ENCODE data around the gene HSPD1. TPM values are rescaled to one million over a fixed set of nuclear protein-coding genes. Genes with fewer than 3 reads are reported as not detected.

The HSPD1 gene
- total RNA-seq, 1 experiment from 2014 or later: 995 TPM

DNA sequence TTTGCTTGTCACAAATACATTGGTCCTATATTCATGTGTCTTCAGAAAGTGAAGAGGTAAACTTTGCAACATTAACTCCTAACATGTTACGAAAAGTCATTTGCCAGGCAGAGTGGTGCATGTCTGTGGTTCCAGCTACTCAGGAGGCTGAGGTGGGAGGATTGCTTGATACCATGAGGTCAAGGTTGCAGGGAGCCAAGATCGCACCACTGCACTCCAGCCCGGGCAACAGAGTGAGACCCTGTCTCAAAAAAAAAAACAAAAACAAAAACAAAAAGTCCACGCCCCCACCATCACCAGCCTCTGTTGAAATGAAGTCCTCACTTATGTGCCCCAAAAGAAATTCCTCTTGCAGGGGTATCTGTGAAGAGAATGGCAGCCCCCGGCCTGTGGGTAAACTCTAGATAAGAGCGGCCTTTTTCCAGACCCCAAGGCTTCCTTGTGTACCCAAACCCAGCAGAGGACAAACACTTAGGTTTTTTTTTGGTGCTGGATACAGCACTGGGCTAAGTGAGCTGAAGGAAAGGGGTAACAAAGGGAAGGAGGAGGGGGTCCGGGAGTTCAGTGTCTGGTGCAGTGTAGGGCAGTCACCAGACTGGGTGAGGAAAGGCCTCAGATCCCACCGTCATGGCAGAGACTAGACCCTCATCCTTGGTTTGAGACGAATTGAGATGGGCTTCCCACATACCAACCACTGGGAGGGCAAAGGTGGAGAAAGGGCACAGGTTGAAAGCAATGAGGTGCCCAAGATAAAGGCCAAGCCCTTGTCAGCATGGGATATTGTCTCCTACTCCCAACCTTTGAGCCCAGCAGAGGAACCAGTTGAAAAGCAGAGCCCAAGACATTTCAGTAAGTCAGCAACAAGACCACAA is 19.2 kb downstream of the HSPD1 start:
- BruUV-seq (replicated peaks): no TSS peak
- no peak overlapping the region for H3K27ac ChIP-seq (ENCODE audit: low read depth, low read length)
- H3K9ac ChIP-seq (ENCODE audit: low read length): no peak overlapping the region
- no peaks in the 10 kb centered on the region for H3K27me3 ChIP-seq (ENCODE audit: insufficient read depth, low read length)
- no peak for ATAC-seq
- H3K9me2 ChIP-seq (ENCODE audit: insufficient read depth): no peaks in the 10 kb centered on the region
- H4K20me1 ChIP-seq (ENCODE audit: insufficient read depth): no peaks in the 10 kb centered on the region; the same call in 1 of the 2 replicates
- no peaks in the 10 kb centered on the region for H3K4me1 ChIP-seq (ENCODE audit: control insufficient read depth in 1 of 2, insufficient read depth in 2 of 2, low read length in 2 of 2)
- peaks cover 0 to 12% of the 10 kb centered on the region in 2 experiments; a peak in 2 of 4 replicates for H3K36me3 ChIP-seq (ENCODE audit: control insufficient read depth in 1 of 2, insufficient read depth in 2 of 2, low read length in 2 of 2)
- RAD21 ChIA-PET (ENCODE audit: low non-redundant PET in 1 of 2, low total read pairs in 2 of 2, uncharacterized antibody in 2 of 2, unreplicated experiment in 2 of 2): no interaction called here
- no peak overlapping the region for H2AFZ ChIP-seq (ENCODE audit: low read depth, low read length, poor library complexity, severe bottlenecking)
- POLR2A ChIA-PET: no interaction called here
- no peak overlapping the region for H3K4me2 ChIP-seq (ENCODE audit: low read length)
- no peaks in the 10 kb centered on the region for H3K9me3 ChIP-seq (ENCODE audit: control insufficient read depth in 1 of 2, insufficient read depth in 1 of 2, low read depth in 1 of 2, low read length in 2 of 2)
- intact Hi-C loops (cut with micrococcal nuclease): no loop called here
- no peak overlapping the region for H3K4me3 ChIP-seq (replicated peaks in 1 of 2; ENCODE audit: low read depth in 1 of 2, low read length in 2 of 2)
- no peak for DNase-seq (ENCODE audit: low read depth, low spot score)
- TF ChIP-seq POLR2AphosphoS5 (IDR thresholded peaks at IDR 0.05; ENCODE audit: low read depth, low read length) (no peak), FOSL1 (IDR thresholded peaks at IDR 0.05; ENCODE audit: low read depth) (no peak), ZFX (IDR thresholded peaks at IDR 0.05) (no peak), CBX3 (IDR thresholded peaks at IDR 0.05; ENCODE audit: low read depth) (no peak), EGR1 (IDR thresholded peaks at IDR 0.05; ENCODE audit: low read depth) (no peak), TCF7L2 (IDR thresholded peaks at IDR 0.05; ENCODE audit: borderline replicate concordance, extremely low read depth, insufficient read depth, insufficient read length) (no peak), MAX (IDR thresholded peaks at IDR 0.05) (no peak), ZNF274 (IDR thresholded peaks at IDR 0.05; ENCODE audit: low read depth, low read length) (no peak)
- TF ChIP-seq, protein P1, sequence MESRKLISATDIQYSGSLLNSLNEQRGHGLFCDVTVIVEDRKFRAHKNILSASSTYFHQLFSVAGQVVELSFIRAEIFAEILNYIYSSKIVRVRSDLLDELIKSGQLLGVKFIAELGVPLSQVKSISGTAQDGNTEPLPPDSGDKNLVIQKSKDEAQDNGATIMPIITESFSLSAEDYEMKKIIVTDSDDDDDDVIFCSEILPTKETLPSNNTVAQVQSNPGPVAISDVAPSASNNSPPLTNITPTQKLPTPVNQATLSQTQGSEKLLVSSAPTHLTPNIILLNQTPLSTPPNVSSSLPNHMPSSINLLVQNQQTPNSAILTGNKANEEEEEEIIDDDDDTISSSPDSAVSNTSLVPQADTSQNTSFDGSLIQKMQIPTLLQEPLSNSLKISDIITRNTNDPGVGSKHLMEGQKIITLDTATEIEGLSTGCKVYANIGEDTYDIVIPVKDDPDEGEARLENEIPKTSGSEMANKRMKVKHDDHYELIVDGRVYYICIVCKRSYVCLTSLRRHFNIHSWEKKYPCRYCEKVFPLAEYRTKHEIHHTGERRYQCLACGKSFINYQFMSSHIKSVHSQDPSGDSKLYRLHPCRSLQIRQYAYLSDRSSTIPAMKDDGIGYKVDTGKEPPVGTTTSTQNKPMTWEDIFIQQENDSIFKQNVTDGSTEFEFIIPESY (IDR thresholded peaks at IDR 0.05; ENCODE audit: extremely low read depth, insufficient replicate concordance, low read length): no peak
- CTCF ChIA-PET: no interaction called here
- H3K79me2 ChIP-seq (ENCODE audit: insufficient read depth, low read length): no peaks in the 10 kb centered on the region
